ENCODE measurements around the gene ARHGEF37.

DNA sequence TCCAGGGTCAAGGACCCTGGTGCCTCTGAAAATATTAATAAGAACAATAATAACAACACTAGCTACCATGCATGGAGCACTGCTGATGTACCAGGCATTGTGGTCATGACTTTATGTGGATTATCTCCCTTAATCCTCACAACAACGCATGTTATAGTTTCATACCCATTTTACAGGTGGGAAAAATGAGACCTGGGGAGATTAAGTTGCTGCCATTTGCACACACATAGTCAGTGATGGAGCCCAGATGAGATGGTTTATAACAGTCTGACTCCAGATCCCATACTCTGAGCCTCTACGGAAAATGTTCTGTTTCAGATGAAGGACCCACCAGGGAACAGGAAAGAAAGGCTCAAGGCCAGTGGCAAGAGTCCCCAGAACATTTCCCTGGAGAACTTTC, 100.6 kb downstream of the ARHGEF37 start:
- TF ChIP-seq, protein P1, sequence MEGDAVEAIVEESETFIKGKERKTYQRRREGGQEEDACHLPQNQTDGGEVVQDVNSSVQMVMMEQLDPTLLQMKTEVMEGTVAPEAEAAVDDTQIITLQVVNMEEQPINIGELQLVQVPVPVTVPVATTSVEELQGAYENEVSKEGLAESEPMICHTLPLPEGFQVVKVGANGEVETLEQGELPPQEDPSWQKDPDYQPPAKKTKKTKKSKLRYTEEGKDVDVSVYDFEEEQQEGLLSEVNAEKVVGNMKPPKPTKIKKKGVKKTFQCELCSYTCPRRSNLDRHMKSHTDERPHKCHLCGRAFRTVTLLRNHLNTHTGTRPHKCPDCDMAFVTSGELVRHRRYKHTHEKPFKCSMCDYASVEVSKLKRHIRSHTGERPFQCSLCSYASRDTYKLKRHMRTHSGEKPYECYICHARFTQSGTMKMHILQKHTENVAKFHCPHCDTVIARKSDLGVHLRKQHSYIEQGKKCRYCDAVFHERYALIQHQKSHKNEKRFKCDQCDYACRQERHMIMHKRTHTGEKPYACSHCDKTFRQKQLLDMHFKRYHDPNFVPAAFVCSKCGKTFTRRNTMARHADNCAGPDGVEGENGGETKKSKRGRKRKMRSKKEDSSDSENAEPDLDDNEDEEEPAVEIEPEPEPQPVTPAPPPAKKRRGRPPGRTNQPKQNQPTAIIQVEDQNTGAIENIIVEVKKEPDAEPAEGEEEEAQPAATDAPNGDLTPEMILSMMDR (conservative IDR thresholded peaks at IDR 0.05 in 1 of 2, IDR thresholded peaks at IDR 0.05 in 1 of 2; ENCODE audit: low read depth in 1 of 2, low read length in 2 of 2): no peak
- no peak for TF ChIP-seq EZH2 (IDR thresholded peaks at IDR 0.05; ENCODE audit: low read length, missing control alignments)

Measured in fibroblast of lung (primary cell).